K562 (cell line): Measurements from ENCODE around the gene FUT2. TPM values are rescaled to one million over a fixed set of nuclear protein-coding genes. Genes with fewer than 3 reads are reported as not detected.
A peak's percentile ranks its signal among the peaks of the same experiment; 100 is the strongest.

Experiments
- ATAC-seq: fragments of 200-7000 bp; cut with Tn5 transposase; 3 replicates; pipeline ENCODE4 v1.9.1; 2020; ENCODE audit warnings: moderate library complexity
- BruUV-seq: library from RNA; stranded (reverse); fragments of 400-500 nt; replicated peaks from 2 replicates; lab custom pipeline; 2021; lab: Mats Ljungman, UMichigan
- CTCF ChIA-PET: fragments of 300-600 bp; formaldehyde crosslinking; extraction: SDS; loops from one replicate; lab custom pipeline; 2021; ENCODE audit warnings: low intra/inter-chr PET ratio; lab: Yijun Ruan, JAX
- POLR2A ChIA-PET: fragments of 300-600, 350-650 bp; sonication (Branson Sonifier 250); formaldehyde crosslinking; extraction: SDS; loops from one replicate; lab custom pipeline; 2021; ENCODE audit warnings: antibody characterized with exemption, inconsistent platforms; lab: Yijun Ruan, JAX
- DNase-seq, 4 experiments: peaks; one replicate each; pipeline versions ENCODE4 v3.0.0 to v3.0.0-alpha.2; 2011 to 2018; ENCODE audit warnings: low spot score in 3 of 4, mixed read lengths in 3 of 4; ENCODE audit errors: extremely low read depth in 1 of 4
- FAIRE-seq: peaks from 2 replicates; lab custom pipeline; 2011; peaks lifted over from hg19 to GRCh38; lab: Jason Lieb, UNC
- H2AFZ ChIP-seq: 2 replicates; pipeline ENCODE4 v1.6.0; 2011; ENCODE audit warnings: low read depth, low read length, control low read depth, inconsistent platforms
- H3K27ac ChIP-seq: fragments of 200-600 bp; 3 replicates; pipeline ENCODE4 v1.8.0; 2011; ENCODE audit warnings: low read depth, mild to moderate bottlenecking, control low read depth, inconsistent platforms, low read length, moderate library complexity, mixed read lengths; ENCODE audit errors: extremely low read depth
- H3K27me3 ChIP-seq, 2 experiments: fragments of 300-600 bp in 1 of 2; 2 replicates in 1 of 2; 3 replicates in 1 of 2; pipeline versions ENCODE4 v1.6.0 to v1.8.0; 2011; ENCODE audit warnings: inconsistent platforms in 2 of 2, low read length in 2 of 2, mild to moderate bottlenecking in 1 of 2, mixed read lengths in 1 of 2, moderate library complexity in 1 of 2; ENCODE audit not compliant: control insufficient read depth in 2 of 2, insufficient read depth in 2 of 2
- H3K36me3 ChIP-seq: fragments of 300-600 bp; 3 replicates; pipeline ENCODE4 v1.8.0; 2011; ENCODE audit warnings: mild to moderate bottlenecking, low read length, inconsistent platforms; ENCODE audit not compliant: control insufficient read depth, insufficient read depth
- H3K4me1 ChIP-seq, 2 experiments: fragments of 200-600 bp in 1 of 2; replicated peaks in 1 of 2; 2 replicates in 1 of 2; 3 replicates in 1 of 2; pipeline versions ENCODE4 v1.5.1 to v1.8.0; 2011; ENCODE audit warnings: inconsistent platforms in 2 of 2, low read length in 2 of 2, mild to moderate bottlenecking in 1 of 2, mixed read lengths in 1 of 2, moderate library complexity in 1 of 2; ENCODE audit not compliant: control insufficient read depth in 2 of 2, insufficient read depth in 2 of 2
- H3K4me2 ChIP-seq: 2 replicates; pipeline ENCODE4 v1.6.1; 2011; ENCODE audit warnings: low read length, control low read depth, inconsistent platforms, mixed read lengths; ENCODE audit not compliant: insufficient read depth
- H3K4me3 ChIP-seq: fragments of 200-600 bp; sonication (generic), shearing (Covaris generic); 2 replicates; pipeline ENCODE4 v1.5.1; 2016; ENCODE audit warnings: control low read depth, inconsistent platforms
- H3K79me2 ChIP-seq: fragments of 200-600 bp; 3 replicates; pipeline ENCODE4 v1.8.0; 2011; ENCODE audit warnings: low read length, inconsistent platforms; ENCODE audit not compliant: control insufficient read depth, insufficient read depth
- H3K9ac ChIP-seq, 2 experiments: 2 replicates each; pipeline versions ENCODE4 v1.6.0 to v1.6.1; 2011; ENCODE audit warnings: low read depth in 2 of 2, low read length in 2 of 2, control low read depth in 1 of 2, inconsistent platforms in 1 of 2, mild to moderate bottlenecking in 1 of 2, mixed read lengths in 1 of 2; ENCODE audit not compliant: insufficient read depth in 1 of 2
- H3K9me1 ChIP-seq: one replicate; pipeline ENCODE4 v1.6.0; 2011; ENCODE audit warnings: inconsistent platforms, mild to moderate bottlenecking, low read length, moderate library complexity; ENCODE audit not compliant: control insufficient read depth, insufficient read depth
- H3K9me3 ChIP-seq: replicated peaks from 2 replicates; pipeline ENCODE4 v1.5.1; 2011; ENCODE audit warnings: low read depth, low read length, inconsistent platforms; ENCODE audit not compliant: control insufficient read depth, insufficient read depth
- H4K20me1 ChIP-seq: replicated peaks from 2 replicates; pipeline ENCODE4 v1.6.1; 2011; ENCODE audit warnings: low read length, inconsistent platforms, mixed read lengths; ENCODE audit not compliant: control insufficient read depth, insufficient read depth
- HNRNPH1 ChIP-seq: fragments of 200-400 bp; formaldehyde crosslinking; optimal IDR thresholded peaks from 2 replicates; pipeline ENCODE3; 2017; ENCODE audit warnings: low read depth, mild to moderate bottlenecking, low read length, moderate library complexity
- PCBP1 ChIP-seq: fragments of 200-400 bp; formaldehyde crosslinking; IDR thresholded peaks from 2 replicates; pipeline ENCODE4 v1.6.1; 2018; ENCODE audit warnings: mild to moderate bottlenecking, low read depth, low read length; ENCODE audit not compliant: poor library complexity, severe bottlenecking
- POLR2G ChIP-seq: fragments of 200-400 bp; formaldehyde crosslinking; IDR thresholded peaks from 2 replicates; pipeline ENCODE4 v1.6.1; 2017; ENCODE audit warnings: low read depth, mild to moderate bottlenecking, antibody characterized with exemption, low read length, moderate library complexity
- THRB ChIP-seq: fragments of 450-650 bp; formaldehyde crosslinking; conservative IDR thresholded peaks from 2 replicates; pipeline ENCODE4 v1.4.0; 2022; ENCODE audit warnings: mild to moderate bottlenecking, missing genetic modification characterization
- WGBS: fragments of 100-300 bp; shearing (Covaris generic); methylation state at CpG from one replicate; pipeline ENCODE4 v1.1.6; 2016; ENCODE audit warnings: low coverage, mixed read lengths; ENCODE audit not compliant: insufficient coverage; ENCODE audit errors: missing lambda C conversion rate; 5-methylcytosine and 5-hydroxymethylcytosine counted together
- in situ Hi-C: fragments of 300-500 bp; cut with MboI; formaldehyde crosslinking; loops from 4 replicates; pipeline ENCODE4 v1.15.0; 2018; ENCODE audit warnings: inconsistent platforms, mixed read lengths
- intact Hi-C: fragments of 100-400 bp; cut with micrococcal nuclease; formaldehyde crosslinking; loops from 2 replicates; pipeline ENCODE4 v1.14.2; 2022
- polyA plus RNA-seq, 8 experiments: library from polyadenylated mRNA; depleted of rRNA in 4 of 8; stranded (reverse) in 5 of 8; unstranded in 3 of 8; fragments of >200 nt; fragmentation: Nextera tagmentation in 2 of 8; fragmentation: Illumina TruSeq in 1 of 8; extraction: Ambion mirVana in 2 of 8; extraction: Trizol in 1 of 8; gene quantifications; 2 replicates each; pipeline versions ENCODE4 v1.2.1 to v1.2.3, GENCODE V29; 2011 to 2014; ENCODE audit warnings: inconsistent platforms in 1 of 8, missing spikeins in 1 of 8
- total RNA-seq, 7 experiments: library from RNA; depleted of rRNA in 6 of 7; stranded (reverse); fragments of >200 nt in 6 of 7; fragmentation: Illumina TruSeq in 2 of 7; extraction: Trizol in 2 of 7; gene quantifications; 2 replicates each; pipeline versions ENCODE4 v1.2.1 to v1.2.3, GENCODE V29; 2011 to 2021; ENCODE audit warnings: low replicate concordance in 1 of 7

FUT2 gene
- total and polyA plus RNA-seq, 9 of the 15 experiments (the other 6 are each of a cell fraction or from before 2014, with no cell fraction given), result 0.03 to 0.04 TPM; not detected in 7

DNA sequence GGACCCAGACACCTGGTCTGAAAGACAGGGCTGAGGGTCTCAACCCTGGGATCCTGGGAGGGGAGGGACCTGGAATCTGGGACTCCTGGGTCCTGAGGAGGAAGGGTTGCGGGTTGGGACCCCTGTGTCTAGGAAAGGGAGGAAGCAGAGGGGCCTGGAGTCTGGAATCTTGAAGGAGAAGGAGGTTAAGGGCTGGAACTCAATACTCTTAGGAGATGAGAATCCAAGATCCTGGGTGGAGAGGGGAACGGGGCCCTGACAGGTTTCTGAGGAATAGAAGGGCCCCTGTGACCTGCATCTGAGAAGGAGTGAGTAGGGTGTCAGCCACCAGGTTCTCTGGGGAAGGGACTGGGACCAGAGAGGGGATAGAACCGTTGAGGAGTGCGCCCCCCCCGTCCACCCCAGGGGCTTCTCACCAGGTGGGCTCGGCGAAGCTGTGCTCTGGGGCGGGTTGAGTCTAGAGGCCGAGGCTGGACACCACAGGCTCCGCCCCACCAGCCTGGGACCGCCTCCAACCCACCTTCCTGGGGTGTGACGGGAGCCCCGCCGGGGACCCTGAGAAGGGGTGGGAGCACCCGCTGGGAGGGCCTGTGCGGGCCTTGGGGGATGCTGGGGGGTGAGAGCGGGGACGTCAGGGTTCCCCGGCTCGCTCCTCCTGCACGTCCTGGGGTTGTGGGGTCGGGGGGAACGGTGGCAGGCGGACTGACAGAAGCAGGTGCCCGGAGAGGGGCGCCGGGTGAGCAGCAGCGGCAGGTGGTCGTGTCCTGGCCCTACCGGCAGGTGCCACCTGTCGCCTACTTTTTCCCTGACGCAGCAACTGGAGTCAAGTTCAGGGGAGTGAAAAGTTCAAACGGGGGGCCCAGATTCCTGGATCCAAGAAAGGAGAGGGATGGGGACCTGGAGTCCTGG, 23.7 kb downstream of the FUT2 start, which contains the start of gene MAMSTR:
TSS of gene MAMSTR (minus strand) at position 463 of the 909 bp plus-strand sequence. CDS start 694 bp downstream, outside the sequence.
- ATAC-seq, result no peak
- WGBS, result 80% methylated on average over 15 of the region's 33 CpGs
- intact Hi-C loops, result no loop called here
- H3K4me3 ChIP-seq, result peak within 1 kb of the TSS; percentile 54
- peak within 1 kb of the TSS; percentile 69 to 91 for H3K9ac ChIP-seq
- H3K9me3 ChIP-seq, result no peaks in the 10 kb centered on the region
- no peak for FAIRE-seq
- H3K4me1 ChIP-seq, result peaks cover 16 to 62% of the 10 kb centered on the region in 2 experiments
- POLR2A ChIA-PET, result interaction anchor here (1.1 kb wide), 1 partner anchor 58 kb away, joined by 3 read pairs; no protein-coding TSS in a partner anchor
- H3K27ac ChIP-seq, result peak within 1 kb of the TSS; percentile 75
- no peaks in the 10 kb centered on the region for H3K36me3 ChIP-seq
- DNase-seq, result peak in 2 of 4 experiments; percentile 41 to 44
- CTCF ChIA-PET, result interaction anchor here (0.6 kb wide), 1 partner anchor 532 kb away, joined by 4 read pairs; no protein-coding TSS in a partner anchor
- in situ Hi-C loops, result no loop called here
- no peaks in the 10 kb centered on the region for H4K20me1 ChIP-seq
- BruUV-seq, result no TSS peak
- H3K9me1 ChIP-seq, result no peaks in the 10 kb centered on the region
- 0 out of 3 replicates have a peak, but pooled peaks cover 3% of the 10 kb centered on the region for H3K79me2 ChIP-seq
- TF ChIP-seq HNRNPH1 (no peak), PCBP1 (peak; percentile 30), THRB (CRISPR knock-in tag) (no peak), POLR2G (peak; percentile 68)
- H2AFZ ChIP-seq, result peak within 1 kb of the TSS; percentile 98
- peak within 1 kb of the TSS; percentile 84 for H3K4me2 ChIP-seq
- no peaks in the 10 kb centered on the region for H3K27me3 ChIP-seq
